Panc1 (cell line): Measurements from ENCODE around the gene TOR1B. TPM values are rescaled to one million over a fixed set of nuclear protein-coding genes. Genes with fewer than 3 reads are reported as not detected.

Source experiments
- ATAC-seq: fragments of 200-7000 bp; cut with Tn5 transposase; 2 replicates; pipeline ENCODE4 v1.9.1; 2020; ENCODE audit warnings: mild to moderate bottlenecking, moderate library complexity
- BruUV-seq: library from RNA; stranded (reverse); fragments of 400-500 nt; replicated peaks from 2 replicates; lab custom pipeline; 2021; lab: Mats Ljungman, UMichigan
- CTCF ChIA-PET: fragments of 300-600 bp; sonication (Branson Sonifier 250); formaldehyde crosslinking; loops from one replicate; lab custom pipeline; 2022; ENCODE audit warnings: antibody characterized with exemption; lab: Charles Lee
- POLR2A ChIA-PET: fragments of 300-600 bp; sonication (Branson Sonifier 250); formaldehyde crosslinking; loops from one replicate; lab custom pipeline; 2022; ENCODE audit warnings: antibody characterized with exemption; lab: Charles Lee
- DNase-seq: peaks from one replicate; pipeline ENCODE4 v3.0.0-alpha.2; 2010; ENCODE audit warnings: low read depth, low spot score
- H3K27ac ChIP-seq: 2 replicates; pipeline ENCODE4 v1.5.1; 2011; ENCODE audit warnings: mild to moderate bottlenecking, low read length, inconsistent platforms
- H3K27me3 ChIP-seq: fragments of 200-500 bp; sonication (Bioruptor generic); 2 replicates; pipeline ENCODE4 v1.6.0; 2014; ENCODE audit warnings: low read length, inconsistent platforms; ENCODE audit not compliant: control insufficient read depth, insufficient read depth
- H3K36me3 ChIP-seq: fragments of 200-500 bp; sonication (Bioruptor generic); 2 replicates; pipeline ENCODE4 v1.5.1; 2014; ENCODE audit warnings: inconsistent platforms, mild to moderate bottlenecking, low read length, moderate library complexity; ENCODE audit not compliant: control insufficient read depth, insufficient read depth
- H3K4me1 ChIP-seq: 2 replicates; pipeline ENCODE4 v1.5.1; 2011; ENCODE audit warnings: inconsistent platforms, mild to moderate bottlenecking, low read length, moderate library complexity; ENCODE audit not compliant: control insufficient read depth, insufficient read depth
- H3K4me3 ChIP-seq, 2 experiments: 2 replicates each; pipeline ENCODE4 v1.5.1; 2011 to 2012; ENCODE audit warnings: low read depth in 2 of 2, low read length in 2 of 2, mild to moderate bottlenecking in 2 of 2, inconsistent platforms in 1 of 2, moderate library complexity in 1 of 2
- H3K9me3 ChIP-seq: fragments of 200-500 bp; sonication (Bioruptor generic); 2 replicates; pipeline ENCODE4 v1.5.1; 2014; ENCODE audit warnings: low read depth, mild to moderate bottlenecking, inconsistent platforms, low read length, moderate library complexity; ENCODE audit not compliant: control insufficient read depth, insufficient read depth
- POLR2AphosphoS5 ChIP-seq: IDR thresholded peaks from 2 replicates; pipeline ENCODE4 v1.6.1; 2012; ENCODE audit warnings: mild to moderate bottlenecking, low read depth, low read length, moderate library complexity
- SIN3A ChIP-seq: IDR thresholded peaks from 2 replicates; pipeline ENCODE4 v1.6.1; 2012; ENCODE audit warnings: low read depth, mild to moderate bottlenecking, low read length, moderate library complexity, borderline replicate concordance; ENCODE audit not compliant: insufficient read depth
- TCF7L2 ChIP-seq: IDR thresholded peaks from 2 replicates; pipeline ENCODE4 v1.6.1; 2011; ENCODE audit warnings: mild to moderate bottlenecking, low read depth, low read length, inconsistent platforms
- in situ Hi-C: cut with HindIII; loops from 2 replicates; pipeline ENCODE4 v1.10.0; 2016; ENCODE audit warnings: low sequenced_read_pairs, low pct_unique_long_range_greater_than_20kb
- intact Hi-C: fragments of 100-400 bp; cut with micrococcal nuclease; formaldehyde crosslinking; loops from one replicate; pipeline ENCODE4 v1.10.0; 2022; ENCODE audit not compliant: unreplicated experiment
- total RNA-seq: library from RNA; stranded (reverse); gene quantifications from one replicate; pipeline ENCODE4 v1.2.1, GENCODE V29; 2021; ENCODE audit not compliant: unreplicated experiment
- TF ChIP-seq, protein P1 (sequence below): fragments of 450-650 bp; IDR thresholded peaks from 2 replicates; pipeline ENCODE4 v1.5.1; 2017; ENCODE audit warnings: mild to moderate bottlenecking
- TF ChIP-seq, protein P2 (sequence below), 2 experiments: IDR thresholded peaks; 2 replicates each; pipeline ENCODE4 v1.6.1; 2011 to 2012; ENCODE audit warnings: low read depth in 2 of 2, control low read depth in 1 of 2, low read length in 1 of 2, mild to moderate bottlenecking in 1 of 2, moderate library complexity in 1 of 2; ENCODE audit not compliant: insufficient read depth in 1 of 2

TOR1B gene
- total RNA-seq, 1 experiment from 2014 or later = 37.6 TPM

GRCh38 chr9:129756191-129756590 lies 46.8 kb upstream of the TOR1B start:
- TF ChIP-seq, protein P1, sequence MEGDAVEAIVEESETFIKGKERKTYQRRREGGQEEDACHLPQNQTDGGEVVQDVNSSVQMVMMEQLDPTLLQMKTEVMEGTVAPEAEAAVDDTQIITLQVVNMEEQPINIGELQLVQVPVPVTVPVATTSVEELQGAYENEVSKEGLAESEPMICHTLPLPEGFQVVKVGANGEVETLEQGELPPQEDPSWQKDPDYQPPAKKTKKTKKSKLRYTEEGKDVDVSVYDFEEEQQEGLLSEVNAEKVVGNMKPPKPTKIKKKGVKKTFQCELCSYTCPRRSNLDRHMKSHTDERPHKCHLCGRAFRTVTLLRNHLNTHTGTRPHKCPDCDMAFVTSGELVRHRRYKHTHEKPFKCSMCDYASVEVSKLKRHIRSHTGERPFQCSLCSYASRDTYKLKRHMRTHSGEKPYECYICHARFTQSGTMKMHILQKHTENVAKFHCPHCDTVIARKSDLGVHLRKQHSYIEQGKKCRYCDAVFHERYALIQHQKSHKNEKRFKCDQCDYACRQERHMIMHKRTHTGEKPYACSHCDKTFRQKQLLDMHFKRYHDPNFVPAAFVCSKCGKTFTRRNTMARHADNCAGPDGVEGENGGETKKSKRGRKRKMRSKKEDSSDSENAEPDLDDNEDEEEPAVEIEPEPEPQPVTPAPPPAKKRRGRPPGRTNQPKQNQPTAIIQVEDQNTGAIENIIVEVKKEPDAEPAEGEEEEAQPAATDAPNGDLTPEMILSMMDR = no peak
- TF ChIP-seq POLR2AphosphoS5 (no peak), SIN3A (no peak), TCF7L2 (no peak)
- TF ChIP-seq, protein P2, sequence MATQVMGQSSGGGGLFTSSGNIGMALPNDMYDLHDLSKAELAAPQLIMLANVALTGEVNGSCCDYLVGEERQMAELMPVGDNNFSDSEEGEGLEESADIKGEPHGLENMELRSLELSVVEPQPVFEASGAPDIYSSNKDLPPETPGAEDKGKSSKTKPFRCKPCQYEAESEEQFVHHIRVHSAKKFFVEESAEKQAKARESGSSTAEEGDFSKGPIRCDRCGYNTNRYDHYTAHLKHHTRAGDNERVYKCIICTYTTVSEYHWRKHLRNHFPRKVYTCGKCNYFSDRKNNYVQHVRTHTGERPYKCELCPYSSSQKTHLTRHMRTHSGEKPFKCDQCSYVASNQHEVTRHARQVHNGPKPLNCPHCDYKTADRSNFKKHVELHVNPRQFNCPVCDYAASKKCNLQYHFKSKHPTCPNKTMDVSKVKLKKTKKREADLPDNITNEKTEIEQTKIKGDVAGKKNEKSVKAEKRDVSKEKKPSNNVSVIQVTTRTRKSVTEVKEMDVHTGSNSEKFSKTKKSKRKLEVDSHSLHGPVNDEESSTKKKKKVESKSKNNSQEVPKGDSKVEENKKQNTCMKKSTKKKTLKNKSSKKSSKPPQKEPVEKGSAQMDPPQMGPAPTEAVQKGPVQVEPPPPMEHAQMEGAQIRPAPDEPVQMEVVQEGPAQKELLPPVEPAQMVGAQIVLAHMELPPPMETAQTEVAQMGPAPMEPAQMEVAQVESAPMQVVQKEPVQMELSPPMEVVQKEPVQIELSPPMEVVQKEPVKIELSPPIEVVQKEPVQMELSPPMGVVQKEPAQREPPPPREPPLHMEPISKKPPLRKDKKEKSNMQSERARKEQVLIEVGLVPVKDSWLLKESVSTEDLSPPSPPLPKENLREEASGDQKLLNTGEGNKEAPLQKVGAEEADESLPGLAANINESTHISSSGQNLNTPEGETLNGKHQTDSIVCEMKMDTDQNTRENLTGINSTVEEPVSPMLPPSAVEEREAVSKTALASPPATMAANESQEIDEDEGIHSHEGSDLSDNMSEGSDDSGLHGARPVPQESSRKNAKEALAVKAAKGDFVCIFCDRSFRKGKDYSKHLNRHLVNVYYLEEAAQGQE (IDR thresholded peaks at IDR 0.05; ENCODE audit: insufficient read depth in 1 of 2, low read depth in 2 of 2, low read length in 1 of 2) = no peak
- H3K4me3 ChIP-seq = no peak overlapping the region
- H3K9me3 ChIP-seq = no peaks in the 10 kb centered on the region
- ChIA-PET CTCF (no interaction called here), POLR2A (no interaction called here)
- no peaks in the 10 kb centered on the region; the same call in none of the 2 replicates for H3K4me1 ChIP-seq
- in situ Hi-C loops (no loop called here), intact Hi-C loops (no loop called here)
- H3K27me3 ChIP-seq = no peaks in the 10 kb centered on the region
- DNase-seq = no peak
- H3K36me3 ChIP-seq = no peaks in the 10 kb centered on the region; the same call in 1 of the 2 replicates
- no peak for ATAC-seq
- no peak overlapping the region for H3K27ac ChIP-seq
- no TSS peak for BruUV-seq

DNA sequence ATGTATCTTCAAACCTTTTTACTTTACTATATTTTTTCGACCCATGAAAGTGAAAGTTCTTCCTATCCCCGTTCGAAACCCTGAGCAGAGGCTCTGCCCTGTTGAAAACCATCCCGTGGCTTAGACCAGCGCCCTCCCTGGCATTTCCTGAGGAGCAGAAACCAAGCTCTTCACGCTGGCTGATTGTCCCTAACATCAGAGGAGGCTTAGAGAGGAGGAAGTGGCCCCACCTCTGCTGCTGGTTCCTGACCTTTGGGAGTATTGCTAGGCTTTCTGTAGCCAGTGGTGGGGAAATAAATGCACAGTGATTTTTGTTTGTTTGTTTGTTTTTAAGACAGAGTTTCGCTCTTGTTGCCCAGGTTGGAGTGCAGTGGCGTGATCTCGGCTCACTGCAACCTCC lies 45.9 kb upstream of the TOR1B start:
- ATAC-seq (no peak), DNase-seq (no peak)
- Histone ChIP-seq H3K36me3 (no peaks in the 10 kb centered on the region; the same call in 1 of the 2 replicates), H3K27me3 (no peaks in the 10 kb centered on the region), H3K4me1 (peaks cover 4% of the 10 kb centered on the region), H3K4me3 (no peak overlapping the region), H3K9me3 (no peaks in the 10 kb centered on the region), H3K27ac (no peak overlapping the region)
- in situ Hi-C loops (no loop called here), intact Hi-C loops (no loop called here)
- no TSS peak for BruUV-seq
- TF ChIP-seq, protein P1 = no peak
- TF ChIP-seq TCF7L2 (no peak), SIN3A (no peak), POLR2AphosphoS5 (no peak)
- TF ChIP-seq, protein P2 (IDR thresholded peaks at IDR 0.05; ENCODE audit: insufficient read depth in 1 of 2, low read depth in 2 of 2, low read length in 1 of 2) = no peak
- CTCF ChIA-PET = interaction anchor here (0.5 kb wide), 1 partner anchor 27 kb away, joined by 8 read pairs; no protein-coding TSS in a partner anchor
- POLR2A ChIA-PET = no interaction called here
